Measurements from ENCODE around the gene UBXN10.

Gene UBXN10, protein sequence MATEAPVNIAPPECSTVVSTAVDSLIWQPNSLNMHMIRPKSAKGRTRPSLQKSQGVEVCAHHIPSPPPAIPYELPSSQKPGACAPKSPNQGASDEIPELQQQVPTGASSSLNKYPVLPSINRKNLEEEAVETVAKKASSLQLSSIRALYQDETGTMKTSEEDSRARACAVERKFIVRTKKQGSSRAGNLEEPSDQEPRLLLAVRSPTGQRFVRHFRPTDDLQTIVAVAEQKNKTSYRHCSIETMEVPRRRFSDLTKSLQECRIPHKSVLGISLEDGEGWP

DNA sequence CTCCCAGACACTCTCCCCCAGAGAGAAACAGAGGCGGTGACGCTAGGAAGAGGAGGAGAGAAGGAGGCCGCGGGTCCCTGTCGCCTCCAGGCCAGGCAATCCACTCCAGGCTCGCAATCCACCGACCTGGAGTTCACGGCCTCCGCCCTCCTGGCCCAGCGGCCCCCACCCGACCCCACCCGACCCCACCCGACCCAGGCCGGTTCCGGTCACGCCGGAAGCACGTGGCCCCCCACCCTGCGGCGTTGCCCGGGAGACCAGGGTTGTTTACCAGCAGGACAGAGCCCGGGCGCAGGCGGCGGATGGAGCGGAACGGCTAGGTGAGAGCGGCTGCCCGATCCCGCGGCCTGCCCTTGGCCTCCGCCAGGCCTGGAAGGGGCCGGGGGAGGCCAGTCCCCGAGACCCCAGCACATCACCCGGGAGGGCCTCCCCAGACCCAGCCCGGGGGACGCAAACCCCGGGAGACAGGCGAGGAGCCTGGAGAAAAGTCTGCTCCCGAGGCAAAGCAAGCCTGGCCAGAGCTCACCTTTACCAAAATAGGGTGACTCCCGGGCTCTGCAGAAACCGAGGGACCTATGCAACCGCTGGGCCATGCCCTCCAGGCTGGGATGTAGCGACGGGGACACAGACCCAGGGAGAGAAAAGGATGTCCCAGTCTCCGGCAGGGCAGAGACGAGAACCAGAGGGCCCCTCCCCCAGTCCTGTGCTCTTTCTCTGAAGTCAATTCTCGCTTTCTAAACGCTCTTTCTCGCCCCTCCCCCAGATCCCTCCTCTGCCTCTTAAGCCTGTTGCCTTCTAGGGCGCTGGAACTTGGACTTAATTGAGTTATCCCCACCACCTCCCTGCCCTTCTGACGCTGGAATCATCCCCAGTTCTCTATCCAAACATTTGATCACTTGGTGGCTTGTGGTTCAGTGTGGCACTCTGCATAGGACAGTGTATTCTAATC is at the start of gene UBXN10, which contains the start of gene PLA2G2C:
Gene UBXN10 (plus strand): TSS at position 263 of the 949 bp plus-strand sequence. CDS start 4,466 bp downstream, outside the sequence.
Gene PLA2G2C (minus strand): TSS at position 685 of the 949 bp plus-strand sequence. CDS start 9,155 bp downstream, outside the sequence.
- no peak for DNase-seq (ENCODE audit: low read depth in 2 of 2)

DNA sequence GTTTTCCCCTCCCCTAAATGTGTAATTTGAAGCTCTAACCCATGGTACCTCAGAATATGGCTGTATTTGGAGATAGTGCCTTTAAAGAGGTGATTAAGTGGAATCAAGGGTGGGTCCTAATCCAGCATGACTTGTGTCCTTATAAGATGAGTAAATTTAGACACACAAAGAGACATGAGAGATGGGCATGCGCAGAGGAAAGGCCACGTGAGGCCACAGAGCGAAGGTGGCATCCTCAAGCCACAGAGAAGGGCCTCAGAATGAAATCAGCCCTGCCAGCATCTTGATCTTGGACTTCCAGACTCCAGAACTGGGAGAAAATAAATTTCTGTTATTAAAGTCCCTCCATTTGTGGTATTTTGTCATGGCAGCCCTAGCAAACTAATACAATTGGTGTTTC is 49.6 kb upstream of the UBXN10 start:
- DNase-seq (ENCODE audit: low read depth in 2 of 2), result no peak

DNA sequence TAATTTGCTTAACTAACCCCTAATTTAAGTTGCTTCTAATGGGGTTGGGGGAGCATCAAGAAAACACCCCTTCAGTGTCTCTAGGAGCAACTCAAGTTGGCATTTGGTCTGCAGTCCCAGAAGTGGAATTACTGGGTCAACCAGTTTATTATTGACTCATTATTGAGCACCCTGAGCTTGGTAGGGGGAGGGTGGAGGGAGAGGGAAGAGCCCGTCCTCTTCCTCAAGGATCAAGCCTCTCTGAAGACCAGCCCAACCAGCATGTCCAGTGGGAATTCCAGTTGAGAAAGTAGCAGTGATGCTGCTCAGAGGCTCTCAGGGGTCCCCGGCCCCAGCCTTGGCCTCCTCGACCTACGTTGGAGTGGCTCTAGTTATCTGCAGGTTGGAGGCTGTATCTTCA is 48.8 kb upstream of the UBXN10 start:
- DNase-seq (ENCODE audit: low read depth in 2 of 2), result no peak

DNA sequence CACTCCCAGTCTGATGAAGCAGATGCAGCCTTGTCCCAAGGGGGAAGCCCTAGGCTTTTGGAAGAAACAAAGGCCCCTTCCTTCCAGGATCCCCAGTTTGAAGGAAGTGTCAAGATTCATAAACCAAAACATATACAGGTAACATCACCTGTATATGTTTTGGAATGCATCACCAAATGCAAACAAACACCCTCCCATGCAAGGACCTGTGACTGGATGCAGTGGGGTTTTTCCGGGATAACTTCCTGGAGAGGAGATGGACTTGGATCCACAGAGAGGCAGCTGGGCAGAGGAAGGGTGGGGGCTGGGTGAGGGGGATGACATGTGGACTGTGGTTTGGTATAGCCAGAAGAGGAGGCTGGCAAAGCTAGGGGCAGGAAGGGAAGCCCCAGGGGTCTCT is 48.3 kb upstream of the UBXN10 start:
- no peak for DNase-seq (ENCODE audit: low read depth in 2 of 2)

DNA sequence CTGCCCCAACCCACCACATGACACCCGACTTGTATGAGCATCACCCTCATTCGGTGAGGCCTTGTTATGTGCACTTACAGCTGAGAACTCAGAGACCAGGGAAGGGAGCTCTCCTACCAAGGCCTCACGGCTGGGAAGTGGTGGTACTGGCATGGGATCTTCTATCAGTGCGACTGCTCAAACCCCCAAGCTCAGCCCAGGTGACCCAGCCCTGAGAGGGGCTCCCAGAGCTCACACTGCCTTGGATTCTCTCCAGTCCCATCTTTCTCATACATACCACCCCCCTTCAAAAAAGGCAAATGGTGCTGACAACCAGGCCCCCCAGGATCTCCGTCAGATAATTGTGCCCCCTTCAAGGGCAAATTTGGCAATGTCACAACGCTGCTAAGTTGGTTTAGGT is 47.5 kb upstream of the UBXN10 start:
- DNase-seq (ENCODE audit: low read depth in 2 of 2), result no peak

DNA sequence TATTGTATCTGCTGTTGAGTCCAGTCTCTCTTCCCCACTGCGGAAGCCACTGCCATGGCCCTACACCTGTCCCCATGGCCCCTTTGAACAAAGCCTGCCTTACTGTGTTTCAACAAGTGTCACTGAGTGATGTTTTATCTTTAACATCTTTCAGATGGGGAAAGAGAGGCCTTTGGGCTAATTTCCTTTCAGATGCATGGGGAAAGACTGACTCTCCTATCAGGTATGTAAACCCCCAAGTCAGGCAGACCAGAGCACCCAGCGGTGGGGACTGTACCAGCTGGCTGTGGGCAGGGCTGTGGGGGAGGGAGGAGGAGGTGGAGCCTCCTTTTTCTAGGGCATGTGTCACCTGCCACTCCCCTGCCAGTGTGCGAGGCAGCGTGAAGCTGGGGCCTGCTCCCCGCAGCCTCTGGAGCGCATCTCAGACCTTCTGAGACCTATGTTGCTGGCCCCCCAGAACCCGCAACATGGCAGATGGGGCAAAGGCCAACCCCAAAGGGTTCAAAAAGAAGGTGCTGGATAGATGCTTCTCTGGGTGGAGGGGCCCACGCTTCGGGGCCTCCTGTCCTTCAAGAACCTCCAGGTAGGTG is 46.8 kb upstream of the UBXN10 start, which contains the start of gene PLA2G2F:
Gene PLA2G2F (plus strand): TSS at position 363 of the 590 bp plus-strand sequence. CDS start 105 bp downstream, at position 468.
- no peak for DNase-seq (ENCODE audit: low read depth in 2 of 2)

DNA sequence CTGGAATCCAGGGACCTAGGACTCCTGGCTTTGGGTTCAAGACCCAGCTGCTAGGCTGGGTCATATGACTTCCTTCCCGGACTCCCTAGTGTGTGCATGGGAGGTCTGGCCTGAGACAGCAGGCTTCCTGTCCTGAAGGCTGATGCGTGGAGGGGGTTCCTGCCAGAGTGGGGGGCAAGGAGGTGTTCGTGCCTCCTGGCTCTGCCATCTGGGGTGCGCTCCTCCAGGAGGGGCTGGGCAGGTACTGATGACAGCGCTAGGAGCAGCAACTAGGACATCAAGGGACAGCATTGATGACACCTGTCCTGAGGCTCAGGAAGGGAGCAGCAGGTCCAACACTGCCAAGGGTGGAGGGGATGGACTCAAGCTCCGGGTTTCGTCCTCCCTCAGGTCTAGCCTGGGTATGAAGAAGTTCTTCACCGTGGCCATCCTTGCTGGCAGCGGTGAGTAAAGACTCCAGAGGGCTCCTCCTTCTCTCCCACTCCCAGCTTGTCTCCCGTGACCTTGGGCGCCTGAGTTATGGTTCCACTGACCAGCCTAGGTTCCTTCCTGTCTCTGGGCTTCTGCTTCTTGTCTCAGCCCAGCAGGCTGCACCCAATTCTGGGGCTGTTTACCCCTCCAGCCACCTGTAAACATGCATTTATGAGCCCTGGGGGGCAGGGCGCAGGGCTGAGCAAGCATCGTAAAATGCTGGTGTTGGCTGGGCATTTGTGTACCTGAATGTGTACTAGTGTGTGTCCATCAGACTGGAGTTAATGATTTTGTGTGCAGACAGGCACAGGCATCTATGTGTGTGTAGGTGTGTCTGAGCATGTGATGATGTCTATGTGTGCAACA is 45.9 kb upstream of the UBXN10 start:
- DNase-seq (ENCODE audit: low read depth in 2 of 2), result no peak

DNA sequence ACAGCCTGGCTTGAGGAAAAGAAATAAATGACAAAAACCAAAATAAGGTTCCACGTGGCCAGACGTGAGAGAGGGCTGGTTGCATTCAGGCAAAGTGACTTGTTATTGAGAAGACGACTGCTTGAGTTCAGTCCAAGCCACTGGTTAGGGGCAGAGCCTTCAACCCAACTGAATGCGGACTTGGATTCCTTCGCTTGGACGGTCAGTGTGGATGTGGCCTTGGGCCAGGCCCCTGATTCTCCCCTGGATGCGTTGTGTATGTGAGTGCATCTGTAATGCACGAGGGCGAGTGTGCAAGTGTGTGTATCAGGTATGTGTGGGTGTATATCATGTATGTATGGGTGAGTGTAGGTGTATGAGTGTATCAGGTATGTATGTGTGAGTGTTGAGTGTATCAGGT is 44.9 kb upstream of the UBXN10 start:
- DNase-seq (ENCODE audit: low read depth in 2 of 2), result no peak

DNA sequence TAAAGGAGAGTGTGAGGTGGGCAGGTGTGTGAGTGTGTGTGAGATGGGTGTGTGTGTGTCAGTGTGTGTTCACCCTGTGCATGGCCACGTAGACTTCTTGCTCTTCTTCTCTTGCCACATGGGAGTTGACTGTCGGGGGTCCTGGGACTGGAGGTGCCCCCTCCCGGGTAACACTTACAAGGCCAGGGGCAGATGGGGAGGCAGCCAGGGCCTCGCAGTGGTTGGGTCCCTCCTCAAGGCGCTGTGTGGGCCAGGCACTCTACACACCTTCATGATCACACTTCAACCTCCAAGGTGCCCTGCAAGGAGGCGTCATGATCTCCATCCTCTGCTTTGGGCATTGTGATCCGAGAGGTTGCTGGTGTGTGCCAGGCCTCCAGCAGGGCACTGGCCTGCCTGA is 44.4 kb upstream of the UBXN10 start:
- no peak for DNase-seq (ENCODE audit: low read depth in 2 of 2)

DNA sequence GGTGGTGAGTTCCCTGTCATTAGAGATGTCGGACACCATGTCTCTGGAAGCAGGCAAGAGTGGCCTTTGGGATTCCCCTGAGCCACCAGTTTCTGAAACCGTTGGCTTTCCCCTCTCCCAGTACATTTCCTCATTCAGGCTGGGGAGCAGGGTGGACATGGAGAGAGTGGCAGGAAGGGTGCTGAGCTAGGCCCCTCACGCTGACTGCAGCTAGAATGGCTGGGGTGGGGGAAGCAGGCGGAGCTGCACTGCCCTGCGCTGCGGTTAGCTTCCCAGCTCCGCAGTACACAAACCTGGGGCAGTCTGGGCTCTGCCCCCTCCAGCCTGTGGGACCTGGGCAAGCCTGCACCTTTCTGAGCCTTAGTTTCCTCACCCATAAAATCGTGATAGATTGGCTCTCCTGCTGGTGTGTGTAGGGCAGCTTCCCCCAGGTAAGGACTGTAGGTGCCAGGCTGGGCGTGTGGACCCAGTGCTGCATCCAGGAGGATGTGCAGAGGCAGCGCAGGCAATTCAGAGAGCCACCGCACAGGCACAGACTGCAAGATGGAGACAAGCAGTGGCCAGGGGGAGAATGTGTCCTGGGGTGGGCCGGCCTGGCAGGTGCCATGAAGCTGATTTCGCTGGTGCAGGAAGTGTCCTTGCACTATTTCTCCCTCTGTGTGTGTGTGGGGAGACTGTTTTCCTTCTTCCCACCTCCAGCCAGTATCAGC is 43.7 kb upstream of the UBXN10 start:
- no peak for DNase-seq (ENCODE audit: low read depth in 2 of 2)

DNA sequence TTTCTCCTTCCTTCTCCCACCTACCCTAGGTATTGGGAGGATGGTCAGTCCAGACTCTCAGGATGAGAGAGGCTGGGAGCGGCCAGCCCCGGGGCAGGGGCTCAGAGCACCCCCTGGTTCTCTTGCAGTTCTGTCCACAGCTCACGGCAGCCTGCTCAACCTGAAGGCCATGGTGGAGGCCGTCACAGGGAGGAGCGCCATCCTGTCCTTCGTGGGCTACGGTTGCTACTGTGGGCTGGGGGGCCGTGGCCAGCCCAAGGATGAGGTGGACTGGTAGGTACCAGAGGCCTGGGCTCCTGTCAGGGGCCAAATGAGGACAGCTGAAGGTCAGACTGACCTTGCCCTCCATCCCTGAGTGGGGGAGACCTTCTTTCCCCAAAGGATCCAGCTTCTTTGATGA is 42.6 kb upstream of the UBXN10 start:
- no peak for DNase-seq (ENCODE audit: low read depth in 2 of 2)

DNA sequence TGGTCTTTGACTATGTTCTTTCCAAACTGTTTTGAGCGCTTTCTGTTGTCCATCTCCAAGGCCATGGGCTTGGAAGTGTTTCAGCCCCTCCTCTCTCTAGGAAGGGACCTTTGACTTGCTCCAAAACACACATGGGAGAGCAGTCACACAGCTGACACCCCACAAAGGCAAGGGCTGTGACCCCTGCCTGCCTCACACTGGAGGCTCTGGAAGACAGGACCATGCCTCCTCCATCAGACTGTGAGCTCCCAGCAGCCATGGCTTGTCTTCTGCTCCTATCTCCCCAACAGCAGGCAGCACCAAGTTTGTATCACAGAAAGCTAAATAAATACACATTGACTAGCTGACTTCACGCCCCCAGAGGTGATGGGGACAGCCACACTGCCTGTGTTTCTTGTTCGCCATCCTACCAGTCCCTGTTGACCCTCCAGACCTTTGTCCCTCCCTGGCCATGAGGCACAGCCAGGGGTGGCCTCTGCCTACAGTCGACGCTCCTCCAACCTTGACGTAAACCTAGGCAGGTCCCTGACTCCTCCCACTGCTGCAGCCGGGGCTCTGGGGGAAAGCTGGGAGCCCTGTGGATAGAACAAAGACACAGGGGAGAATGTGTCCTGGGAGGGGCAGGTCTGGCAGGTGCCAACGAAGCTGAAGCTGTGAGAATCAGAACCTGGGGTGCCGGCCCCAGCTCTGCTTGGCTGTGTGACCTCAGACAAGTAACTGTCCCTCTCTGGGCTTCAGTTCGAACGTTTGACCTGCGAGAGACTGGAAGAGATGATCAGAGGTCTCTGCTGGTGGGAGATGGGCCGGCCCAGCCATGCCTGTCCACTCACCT is 41.9 kb upstream of the UBXN10 start:
- no peak for DNase-seq (ENCODE audit: low read depth in 2 of 2)

DNA sequence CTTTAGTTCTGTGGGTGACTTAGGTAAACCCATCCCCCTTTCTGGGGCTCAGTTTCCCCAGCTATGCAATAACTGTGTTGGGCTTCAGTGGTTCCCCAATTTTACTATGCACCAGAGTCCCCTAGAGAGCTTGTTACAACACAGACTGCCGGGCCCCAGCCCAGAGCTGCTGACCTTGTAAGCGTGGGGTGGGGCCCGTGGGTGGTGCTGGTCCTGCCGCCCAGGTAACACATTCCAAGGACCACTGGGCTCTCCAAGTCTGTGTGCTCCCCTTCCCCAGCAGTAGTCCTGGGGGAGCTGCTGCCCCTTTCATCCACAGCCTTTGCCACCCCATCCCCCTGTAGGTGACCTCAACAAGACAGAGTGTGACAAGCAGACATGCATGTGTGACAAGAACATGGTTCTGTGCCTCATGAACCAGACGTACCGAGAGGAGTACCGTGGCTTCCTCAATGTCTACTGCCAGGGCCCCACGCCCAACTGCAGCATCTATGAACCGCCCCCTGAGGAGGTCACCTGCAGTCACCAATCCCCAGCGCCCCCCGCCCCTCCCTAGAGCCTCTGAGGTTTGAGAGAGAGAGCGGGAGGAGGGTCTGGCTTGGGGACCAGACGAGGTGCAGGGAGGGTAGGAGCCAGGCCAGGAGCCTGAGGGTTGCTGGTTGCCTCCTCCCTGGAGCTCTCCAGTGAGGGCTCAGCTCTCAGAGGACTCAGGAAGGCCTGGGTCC is 37.9 kb upstream of the UBXN10 start:
- no peak for DNase-seq (ENCODE audit: low read depth in 2 of 2)

DNA sequence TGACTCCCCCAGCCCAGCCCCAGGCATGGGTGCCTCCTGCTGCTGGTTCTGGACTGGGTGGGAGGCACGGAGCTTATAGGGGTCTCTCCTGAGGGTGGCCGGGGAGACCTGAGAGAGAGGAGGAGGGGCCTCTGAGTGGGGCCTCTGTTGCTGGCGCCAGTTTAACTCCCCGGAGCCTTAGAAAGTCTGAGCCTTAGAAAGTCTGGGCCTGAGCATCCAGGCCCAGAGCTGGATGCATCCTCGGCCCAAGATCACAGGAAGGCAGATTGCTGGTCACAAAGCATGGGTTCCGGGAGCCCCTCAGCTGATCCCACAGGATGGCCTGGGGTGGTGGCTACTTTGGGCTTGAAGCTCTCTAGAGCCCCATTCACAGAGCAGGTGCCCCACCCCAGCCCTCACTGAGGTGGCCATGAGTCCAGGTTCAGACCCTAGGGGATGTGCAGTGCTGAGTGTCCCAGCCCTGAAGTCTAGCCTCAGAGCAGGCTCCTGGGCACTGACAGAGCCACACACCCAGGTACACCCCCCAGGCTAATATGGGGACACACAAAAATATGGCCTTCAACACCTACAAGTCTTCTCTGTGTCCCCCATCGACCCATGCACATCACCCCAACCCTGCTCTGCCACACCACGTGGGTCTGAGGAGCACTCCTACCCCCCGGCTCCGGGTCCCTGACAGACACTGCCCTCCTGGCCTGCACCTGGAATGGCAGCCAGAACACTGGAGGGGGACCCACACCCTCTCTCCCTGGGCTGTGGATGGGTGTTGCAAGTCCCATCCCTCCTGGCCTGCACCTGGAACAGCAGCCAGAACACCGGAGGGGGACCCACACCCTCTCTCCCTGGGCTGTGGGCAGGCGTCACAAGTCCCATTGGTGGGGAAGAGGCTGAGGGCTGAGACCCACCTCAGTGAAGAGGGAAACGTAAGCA is 37.1 kb upstream of the UBXN10 start:
- DNase-seq (ENCODE audit: low read depth in 2 of 2), result no peak

DNA sequence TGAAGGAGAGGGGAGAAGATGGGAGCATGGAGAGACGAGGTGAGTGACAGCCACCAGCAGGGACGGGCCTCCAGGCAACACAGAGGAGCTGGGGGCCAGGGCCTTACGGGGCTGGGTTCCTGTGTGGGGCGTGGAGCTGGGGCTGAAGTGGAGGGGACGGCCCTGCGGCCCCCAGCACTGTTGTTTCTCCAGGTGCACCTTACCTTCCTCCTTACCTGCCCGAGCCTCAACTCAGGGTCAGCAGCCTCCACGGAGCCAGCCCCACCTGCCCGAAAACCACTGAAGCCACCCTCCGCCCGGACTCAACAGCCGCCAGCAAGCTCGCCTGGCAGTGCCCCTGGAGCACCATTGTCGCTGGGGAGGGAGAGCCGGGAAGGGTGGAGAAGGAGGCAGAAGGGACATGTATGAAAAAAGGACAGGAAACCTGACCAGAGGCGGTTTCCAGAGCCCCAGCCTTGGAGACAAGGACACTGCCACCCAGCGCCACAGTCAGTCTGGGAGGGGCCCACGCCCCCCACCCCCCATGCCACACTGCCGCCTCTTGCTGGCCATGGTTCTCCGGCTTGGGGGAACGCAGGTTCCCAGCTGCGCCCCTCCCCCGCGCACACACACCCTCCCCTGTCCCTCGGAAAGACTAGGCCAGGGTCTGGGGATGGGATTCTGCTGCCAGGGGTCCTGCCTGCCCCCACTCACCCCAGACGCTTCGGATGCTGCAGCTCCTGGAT is 36.1 kb upstream of the UBXN10 start:
- no peak for DNase-seq (ENCODE audit: low read depth in 2 of 2)

DNA sequence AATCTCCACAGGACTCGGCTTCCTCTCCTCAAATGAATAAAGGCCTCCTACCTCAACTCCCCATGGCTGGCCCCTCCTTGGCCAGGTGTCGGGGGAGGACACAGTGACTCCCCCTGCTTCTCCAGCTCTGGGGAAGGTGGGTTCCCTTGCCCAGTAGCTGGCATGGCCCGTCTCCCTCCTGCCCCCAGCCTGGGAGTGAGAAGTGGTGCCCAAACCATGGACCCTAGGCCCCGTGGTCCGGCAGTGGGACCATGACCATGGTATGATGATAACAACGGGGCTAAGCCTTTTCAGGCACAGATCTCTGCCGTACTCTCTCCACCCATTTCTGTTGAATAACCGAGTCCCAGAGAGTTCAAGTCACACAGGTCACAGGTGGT is 35.6 kb upstream of the UBXN10 start:
- DNase-seq (ENCODE audit: low read depth in 2 of 2), result no peak

DNA sequence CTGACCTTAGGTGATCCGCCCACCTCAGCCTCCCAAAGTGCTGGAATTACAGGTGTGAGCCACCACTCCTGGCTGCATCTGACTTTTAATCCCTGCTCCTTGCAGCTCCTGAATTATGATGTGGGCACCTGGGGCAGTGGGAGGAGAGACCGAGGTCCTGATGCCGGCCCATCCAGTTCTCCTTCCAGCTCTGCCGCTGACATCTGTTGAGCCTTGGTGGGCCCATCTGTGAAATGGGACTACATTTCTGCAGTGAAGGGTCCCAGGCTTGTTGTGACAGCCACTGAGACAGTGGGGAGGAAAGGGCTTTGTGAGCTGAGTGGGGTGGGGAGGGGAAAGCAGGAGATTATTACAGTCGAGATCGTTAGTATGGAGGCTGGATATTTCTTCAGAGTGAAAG is 34.9 kb upstream of the UBXN10 start:
- no peak for DNase-seq (ENCODE audit: low read depth in 2 of 2)
